K562 (cell line): Measurements from ENCODE around the gene FHIT. TPM values are rescaled to one million over a fixed set of nuclear protein-coding genes. Genes with fewer than 3 reads are reported as not detected.

Experiments
- ATAC-seq: fragments of 200-7000 bp; cut with Tn5 transposase; 3 replicates; pipeline ENCODE4 v1.9.1; 2020; ENCODE audit warnings: moderate library complexity
- BruUV-seq: library from RNA; stranded (reverse); fragments of 400-500 nt; replicated peaks from 2 replicates; lab custom pipeline; 2021; lab: Mats Ljungman, UMichigan
- CTCF ChIA-PET: fragments of 300-600 bp; formaldehyde crosslinking; extraction: SDS; loops from one replicate; lab custom pipeline; 2021; ENCODE audit warnings: low intra/inter-chr PET ratio; lab: Yijun Ruan, JAX
- POLR2A ChIA-PET: fragments of 300-600, 350-650 bp; sonication (Branson Sonifier 250); formaldehyde crosslinking; extraction: SDS; loops from one replicate; lab custom pipeline; 2021; ENCODE audit warnings: antibody characterized with exemption, inconsistent platforms; lab: Yijun Ruan, JAX
- DNase-seq, 4 experiments: peaks; one replicate each; pipeline versions ENCODE4 v3.0.0 to v3.0.0-alpha.2; 2011 to 2018; ENCODE audit warnings: low spot score in 3 of 4, mixed read lengths in 3 of 4; ENCODE audit errors: extremely low read depth in 1 of 4
- FAIRE-seq: peaks from 2 replicates; lab custom pipeline; 2011; peaks lifted over from hg19 to GRCh38; lab: Jason Lieb, UNC
- H2AFZ ChIP-seq: 2 replicates; pipeline ENCODE4 v1.6.0; 2011; ENCODE audit warnings: low read depth, low read length, control low read depth, inconsistent platforms
- H3K27ac ChIP-seq: fragments of 200-600 bp; 3 replicates; pipeline ENCODE4 v1.8.0; 2011; ENCODE audit warnings: low read depth, mild to moderate bottlenecking, control low read depth, inconsistent platforms, low read length, moderate library complexity, mixed read lengths; ENCODE audit errors: extremely low read depth
- H3K27me3 ChIP-seq, 2 experiments: fragments of 300-600 bp in 1 of 2; 2 replicates in 1 of 2; 3 replicates in 1 of 2; pipeline versions ENCODE4 v1.6.0 to v1.8.0; 2011; ENCODE audit warnings: inconsistent platforms in 2 of 2, low read length in 2 of 2, mild to moderate bottlenecking in 1 of 2, mixed read lengths in 1 of 2, moderate library complexity in 1 of 2; ENCODE audit not compliant: control insufficient read depth in 2 of 2, insufficient read depth in 2 of 2
- H3K36me3 ChIP-seq: fragments of 300-600 bp; 3 replicates; pipeline ENCODE4 v1.8.0; 2011; ENCODE audit warnings: mild to moderate bottlenecking, low read length, inconsistent platforms; ENCODE audit not compliant: control insufficient read depth, insufficient read depth
- H3K4me1 ChIP-seq, 2 experiments: fragments of 200-600 bp in 1 of 2; replicated peaks in 1 of 2; 2 replicates in 1 of 2; 3 replicates in 1 of 2; pipeline versions ENCODE4 v1.5.1 to v1.8.0; 2011; ENCODE audit warnings: inconsistent platforms in 2 of 2, low read length in 2 of 2, mild to moderate bottlenecking in 1 of 2, mixed read lengths in 1 of 2, moderate library complexity in 1 of 2; ENCODE audit not compliant: control insufficient read depth in 2 of 2, insufficient read depth in 2 of 2
- H3K4me2 ChIP-seq: 2 replicates; pipeline ENCODE4 v1.6.1; 2011; ENCODE audit warnings: low read length, control low read depth, inconsistent platforms, mixed read lengths; ENCODE audit not compliant: insufficient read depth
- H3K4me3 ChIP-seq: fragments of 200-600 bp; sonication (generic), shearing (Covaris generic); 2 replicates; pipeline ENCODE4 v1.5.1; 2016; ENCODE audit warnings: control low read depth, inconsistent platforms
- H3K79me2 ChIP-seq: fragments of 200-600 bp; 3 replicates; pipeline ENCODE4 v1.8.0; 2011; ENCODE audit warnings: low read length, inconsistent platforms; ENCODE audit not compliant: control insufficient read depth, insufficient read depth
- H3K9ac ChIP-seq, 2 experiments: 2 replicates each; pipeline versions ENCODE4 v1.6.0 to v1.6.1; 2011; ENCODE audit warnings: low read depth in 2 of 2, low read length in 2 of 2, control low read depth in 1 of 2, inconsistent platforms in 1 of 2, mild to moderate bottlenecking in 1 of 2, mixed read lengths in 1 of 2; ENCODE audit not compliant: insufficient read depth in 1 of 2
- H3K9me1 ChIP-seq: one replicate; pipeline ENCODE4 v1.6.0; 2011; ENCODE audit warnings: inconsistent platforms, mild to moderate bottlenecking, low read length, moderate library complexity; ENCODE audit not compliant: control insufficient read depth, insufficient read depth
- H3K9me3 ChIP-seq: replicated peaks from 2 replicates; pipeline ENCODE4 v1.5.1; 2011; ENCODE audit warnings: low read depth, low read length, inconsistent platforms; ENCODE audit not compliant: control insufficient read depth, insufficient read depth
- H4K20me1 ChIP-seq: replicated peaks from 2 replicates; pipeline ENCODE4 v1.6.1; 2011; ENCODE audit warnings: low read length, inconsistent platforms, mixed read lengths; ENCODE audit not compliant: control insufficient read depth, insufficient read depth
- BRCA1 ChIP-seq, 2 experiments: fragments of 450-650 bp in 1 of 2; sonication (generic) in 1 of 2; formaldehyde crosslinking in 1 of 2; IDR thresholded peaks; 2 replicates each; pipeline versions ENCODE4 v1.5.0 to v1.6.1; 2017 to 2020; ENCODE audit warnings: mild to moderate bottlenecking in 1 of 2, missing genetic modification reagents in 1 of 2
- DACH1 ChIP-seq: fragments of 450-650 bp; IDR thresholded peaks from 2 replicates; pipeline ENCODE4 v1.6.1; 2018; ENCODE audit not compliant: partially characterized antibody
- KDM1A ChIP-seq, 2 experiments: fragments of 450-650 bp; IDR thresholded peaks; 2 replicates each; pipeline ENCODE4 v1.6.1; 2016; ENCODE audit warnings: mild to moderate bottlenecking in 2 of 2
- KLF16 ChIP-seq: IDR thresholded peaks from 2 replicates; pipeline ENCODE4 v1.6.1; 2016; ENCODE audit warnings: antibody characterized with exemption
- NBN ChIP-seq: fragments of 450-650 bp; IDR thresholded peaks from 2 replicates; pipeline ENCODE4 v1.6.1; 2016; ENCODE audit warnings: low read depth, mild to moderate bottlenecking
- PHTF2 ChIP-seq: fragments of 250-450 bp; sonication (Bioruptor Pico); IDR thresholded peaks from 2 replicates; pipeline ENCODE4 v1.5.0; 2021; ENCODE audit warnings: mild to moderate bottlenecking
- SLC30A9 ChIP-seq: fragments of 250-450 bp; sonication (Bioruptor Pico); IDR thresholded peaks from 2 replicates; pipeline ENCODE4 v1.8.0; 2022; ENCODE audit warnings: mild to moderate bottlenecking, moderate library complexity
- STAG1 ChIP-seq: sonication (generic); formaldehyde crosslinking; IDR thresholded peaks from 2 replicates; pipeline ENCODE4 v1.5.0; 2020; ENCODE audit warnings: missing genetic modification reagents, borderline replicate concordance
- TAF7 ChIP-seq: fragments of 450-650 bp; IDR thresholded peaks from 2 replicates; pipeline ENCODE4 v1.6.1; 2016; ENCODE audit warnings: missing genetic modification characterization, missing compliant biosample characterization
- VEZF1 ChIP-seq: fragments of 200-800 bp; sonication (Bioruptor generic); IDR thresholded peaks from 2 replicates; pipeline ENCODE4 v1.6.1; 2017; ENCODE audit warnings: missing genetic modification characterization, missing compliant biosample characterization
- WGBS: fragments of 100-300 bp; shearing (Covaris generic); methylation state at CpG from one replicate; pipeline ENCODE4 v1.1.6; 2016; ENCODE audit warnings: low coverage, mixed read lengths; ENCODE audit not compliant: insufficient coverage; ENCODE audit errors: missing lambda C conversion rate; 5-methylcytosine and 5-hydroxymethylcytosine counted together
- in situ Hi-C: fragments of 300-500 bp; cut with MboI; formaldehyde crosslinking; loops from 4 replicates; pipeline ENCODE4 v1.15.0; 2018; ENCODE audit warnings: inconsistent platforms, mixed read lengths
- intact Hi-C: fragments of 100-400 bp; cut with micrococcal nuclease; formaldehyde crosslinking; loops from 2 replicates; pipeline ENCODE4 v1.14.2; 2022
- polyA plus RNA-seq, 8 experiments: library from polyadenylated mRNA; depleted of rRNA in 4 of 8; stranded (reverse) in 5 of 8; unstranded in 3 of 8; fragments of >200 nt; fragmentation: Nextera tagmentation in 2 of 8; fragmentation: Illumina TruSeq in 1 of 8; extraction: Ambion mirVana in 2 of 8; extraction: Trizol in 1 of 8; gene quantifications; 2 replicates each; pipeline versions ENCODE4 v1.2.1 to v1.2.3, GENCODE V29; 2011 to 2014; ENCODE audit warnings: inconsistent platforms in 1 of 8, missing spikeins in 1 of 8
- total RNA-seq, 7 experiments: library from RNA; depleted of rRNA in 6 of 7; stranded (reverse); fragments of >200 nt in 6 of 7; fragmentation: Illumina TruSeq in 2 of 7; extraction: Trizol in 2 of 7; gene quantifications; 2 replicates each; pipeline versions ENCODE4 v1.2.1 to v1.2.3, GENCODE V29; 2011 to 2021; ENCODE audit warnings: low replicate concordance in 1 of 7

Gene FHIT
- total and polyA plus RNA-seq, 9 of the 15 experiments (the other 6 are each of a cell fraction or from before 2014, with no cell fraction given): 1.7 to 9.1 (median 4.3) TPM

GRCh38 chr3:60781935-60782334 is 469.3 kb downstream of the FHIT start:
- Histone ChIP-seq H3K36me3 (no peaks in the 10 kb centered on the region), H3K9me3 (no peaks in the 10 kb centered on the region), H3K9me1 (no peaks in the 10 kb centered on the region), H2AFZ (no peak overlapping the region), H3K27me3 (no peaks in the 10 kb centered on the region), H3K4me3 (no peak overlapping the region), H4K20me1 (no peaks in the 10 kb centered on the region), H3K9ac (no peak overlapping the region), H3K4me2 (no peak overlapping the region), H3K4me1 (no peaks in the 10 kb centered on the region), H3K27ac (no peak overlapping the region), H3K79me2 (no peaks in the 10 kb centered on the region)
- ATAC-seq (no peak), FAIRE-seq (no peak), DNase-seq (no peak)
- no peak for TF ChIP-seq DACH1
- TF ChIP-seq STAG1 (CRISPR knock-in tag): no peak
- no peak for TF ChIP-seq TAF7 (tag)
- TF ChIP-seq KLF16: no peak
- no peak for TF ChIP-seq NBN
- TF ChIP-seq BRCA1 (IDR thresholded peaks at IDR 0.05): no peak
- no peak for TF ChIP-seq BRCA1 (CRISPR knock-in tag; IDR thresholded peaks at IDR 0.05)
- no peak for TF ChIP-seq VEZF1 (CRISPR knock-in tag)
- no peak for TF ChIP-seq PHTF2 (CRISPR knock-in tag)
- no peak for TF ChIP-seq SLC30A9 (CRISPR knock-in tag)
- TF ChIP-seq KDM1A (IDR thresholded peaks at IDR 0.05): no peak
- CTCF ChIA-PET: no interaction called here
- in situ Hi-C loops (no loop called here), intact Hi-C loops (no loop called here)
- WGBS: 11% methylated on average over 1 of the region's 1 CpG
- no TSS peak for BruUV-seq
- POLR2A ChIA-PET: no interaction called here
